Neural crest cell (in vitro differentiated cells): ENCODE data around the gene GOLGA1. TPM values are rescaled to one million over a fixed set of nuclear protein-coding genes. Genes with fewer than 3 reads are reported as not detected.

Experiments
- DNase-seq: peaks from one replicate; pipeline ENCODE4 v3.0.0; 2021; ENCODE audit warnings: low read depth, mixed read lengths, low spot score
- H3K27ac Mint-ChIP-seq: one replicate; pipeline ENCODE4 v1.8.0; 2021; ENCODE audit warnings: mild to moderate bottlenecking, mixed read lengths; ENCODE audit not compliant: unreplicated experiment
- H3K27me3 Mint-ChIP-seq: 2 replicates; pipeline ENCODE4 v1.8.0; 2021; ENCODE audit warnings: low read depth, mild to moderate bottlenecking, mixed read lengths
- H3K36me3 Mint-ChIP-seq: 2 replicates; pipeline ENCODE4 v1.8.0; 2021; ENCODE audit warnings: low read depth, mild to moderate bottlenecking, mixed read lengths
- H3K4me1 Mint-ChIP-seq: 2 replicates; pipeline ENCODE4 v1.8.0; 2021; ENCODE audit warnings: mixed read lengths
- H3K4me3 Mint-ChIP-seq: one replicate; pipeline ENCODE4 v1.8.0; 2021; ENCODE audit warnings: mild to moderate bottlenecking, mixed read lengths
- H3K9me3 Mint-ChIP-seq: 2 replicates; pipeline ENCODE4 v1.8.0; 2021; ENCODE audit warnings: mixed read lengths
- total RNA-seq: library from RNA; stranded (reverse); gene quantifications from 2 replicates; pipeline ENCODE4 v1.2.1, GENCODE V29; 2021
- TF ChIP-seq, protein P1 (sequence below): fragments of 200-600 bp; sonication (generic); conservative IDR thresholded peaks from 2 replicates; pipeline ENCODE4 v1.5.0; 2021; ENCODE audit warnings: antibody characterized with exemption, mild to moderate bottlenecking

The GOLGA1 gene
- total RNA-seq, 1 donor from 2014 or later: 15.9 TPM

DNA sequence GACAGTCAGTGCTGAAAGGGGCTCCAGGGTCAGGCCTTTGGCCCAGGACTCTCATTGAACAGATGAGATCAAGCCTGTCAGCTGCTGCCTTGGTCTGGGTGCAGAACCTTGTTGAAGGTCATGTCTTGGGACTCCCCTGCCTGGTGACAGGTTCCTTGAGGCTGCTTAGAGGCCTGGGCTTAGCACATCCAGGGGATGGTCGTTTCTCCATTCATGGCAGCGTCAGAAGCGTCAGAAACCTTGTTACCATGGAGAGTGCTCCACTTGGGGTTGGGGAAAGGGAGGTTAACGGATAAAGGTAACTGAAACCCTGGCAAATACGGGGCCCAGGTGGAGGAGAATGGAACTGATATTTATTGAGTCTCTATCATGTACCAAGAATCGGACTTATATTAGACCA, 70.2 kb downstream of the GOLGA1 start:
- Mint-ChIP-seq H3K4me3 (peak overlapping the region; percentile 92), H3K27ac (no peak overlapping the region), H3K36me3 (peaks cover 6% of the 10 kb centered on the region), H3K9me3 (no peaks in the 10 kb centered on the region), H3K27me3 (no peaks in the 10 kb centered on the region), H3K4me1 (peaks cover 33% of the 10 kb centered on the region)
- DNase-seq: no peak
- TF ChIP-seq, protein P1, sequence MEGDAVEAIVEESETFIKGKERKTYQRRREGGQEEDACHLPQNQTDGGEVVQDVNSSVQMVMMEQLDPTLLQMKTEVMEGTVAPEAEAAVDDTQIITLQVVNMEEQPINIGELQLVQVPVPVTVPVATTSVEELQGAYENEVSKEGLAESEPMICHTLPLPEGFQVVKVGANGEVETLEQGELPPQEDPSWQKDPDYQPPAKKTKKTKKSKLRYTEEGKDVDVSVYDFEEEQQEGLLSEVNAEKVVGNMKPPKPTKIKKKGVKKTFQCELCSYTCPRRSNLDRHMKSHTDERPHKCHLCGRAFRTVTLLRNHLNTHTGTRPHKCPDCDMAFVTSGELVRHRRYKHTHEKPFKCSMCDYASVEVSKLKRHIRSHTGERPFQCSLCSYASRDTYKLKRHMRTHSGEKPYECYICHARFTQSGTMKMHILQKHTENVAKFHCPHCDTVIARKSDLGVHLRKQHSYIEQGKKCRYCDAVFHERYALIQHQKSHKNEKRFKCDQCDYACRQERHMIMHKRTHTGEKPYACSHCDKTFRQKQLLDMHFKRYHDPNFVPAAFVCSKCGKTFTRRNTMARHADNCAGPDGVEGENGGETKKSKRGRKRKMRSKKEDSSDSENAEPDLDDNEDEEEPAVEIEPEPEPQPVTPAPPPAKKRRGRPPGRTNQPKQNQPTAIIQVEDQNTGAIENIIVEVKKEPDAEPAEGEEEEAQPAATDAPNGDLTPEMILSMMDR: no peak

DNA sequence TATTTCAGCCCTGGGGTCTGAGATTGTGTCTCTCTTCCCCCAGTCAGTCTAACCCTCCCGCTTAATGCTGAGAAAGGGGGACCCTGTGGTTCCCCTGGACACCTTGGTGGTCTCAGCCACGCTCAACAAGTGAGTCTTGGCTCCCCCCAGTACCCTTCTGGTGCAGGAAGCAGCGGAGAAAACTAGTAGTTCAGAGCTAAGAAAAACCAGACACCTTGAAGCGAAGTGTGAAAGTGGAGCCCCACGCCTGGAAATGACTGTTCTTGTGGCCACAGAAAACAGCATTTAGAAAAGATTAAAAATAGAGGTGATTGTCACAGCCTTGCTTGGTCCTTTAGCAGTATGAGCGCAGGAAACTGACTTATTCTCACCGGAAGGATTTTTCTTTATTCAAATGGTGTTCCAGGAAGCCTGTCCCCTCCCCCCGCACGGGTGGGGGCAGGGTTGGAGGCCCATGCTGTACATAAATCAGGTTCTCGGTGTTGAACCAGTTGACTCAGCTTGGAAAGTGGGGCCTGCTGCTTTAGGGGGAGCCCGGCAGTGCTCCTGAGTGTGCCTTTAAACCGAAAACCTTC, 70.8 kb downstream of the GOLGA1 start:
- Mint-ChIP-seq H3K27ac (peak overlapping the region; percentile 12), H3K27me3 (no peaks in the 10 kb centered on the region), H3K36me3 (peaks cover 6% of the 10 kb centered on the region), H3K9me3 (no peaks in the 10 kb centered on the region), H3K4me1 (peaks cover 33% of the 10 kb centered on the region), H3K4me3 (peak overlapping the region; percentile 92)
- TF ChIP-seq, protein P1: no peak
- no peak for DNase-seq

DNA sequence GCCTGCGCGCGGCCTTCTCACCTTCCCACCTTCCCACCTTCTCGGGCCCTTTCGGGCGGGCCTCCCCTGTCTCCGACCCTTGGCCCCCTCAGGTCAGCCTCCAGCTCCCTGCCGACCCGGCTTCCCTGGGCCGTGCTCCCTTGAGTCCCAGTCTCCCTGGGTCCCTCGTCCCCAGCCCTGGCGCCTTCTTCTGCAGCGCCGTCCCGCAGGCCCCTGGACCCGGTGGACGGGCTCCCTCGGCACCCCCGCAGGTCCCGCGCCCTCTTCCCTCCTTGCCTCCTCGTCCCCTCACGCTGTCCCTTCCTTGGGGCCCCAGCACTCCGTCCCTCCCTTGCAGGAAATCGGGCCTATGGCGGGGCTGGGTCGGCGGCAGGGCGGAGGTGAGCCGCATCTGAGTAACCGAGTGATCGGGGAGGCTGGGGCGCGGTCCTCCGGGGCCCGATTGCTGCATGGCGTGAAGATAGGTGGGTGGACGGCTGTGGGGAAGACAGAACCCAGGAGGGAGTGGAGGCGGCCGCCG, 71.4 kb downstream of the GOLGA1 start:
- no peak overlapping the region for H3K27ac Mint-ChIP-seq
- peaks cover under 1% of the 10 kb centered on the region for H3K36me3 Mint-ChIP-seq
- peak overlapping the region; percentile 92 for H3K4me3 Mint-ChIP-seq
- no peaks in the 10 kb centered on the region for H3K9me3 Mint-ChIP-seq
- peaks cover 33% of the 10 kb centered on the region for H3K4me1 Mint-ChIP-seq
- no peaks in the 10 kb centered on the region for H3K27me3 Mint-ChIP-seq
- TF ChIP-seq, protein P1: no peak
- no peak for DNase-seq

DNA sequence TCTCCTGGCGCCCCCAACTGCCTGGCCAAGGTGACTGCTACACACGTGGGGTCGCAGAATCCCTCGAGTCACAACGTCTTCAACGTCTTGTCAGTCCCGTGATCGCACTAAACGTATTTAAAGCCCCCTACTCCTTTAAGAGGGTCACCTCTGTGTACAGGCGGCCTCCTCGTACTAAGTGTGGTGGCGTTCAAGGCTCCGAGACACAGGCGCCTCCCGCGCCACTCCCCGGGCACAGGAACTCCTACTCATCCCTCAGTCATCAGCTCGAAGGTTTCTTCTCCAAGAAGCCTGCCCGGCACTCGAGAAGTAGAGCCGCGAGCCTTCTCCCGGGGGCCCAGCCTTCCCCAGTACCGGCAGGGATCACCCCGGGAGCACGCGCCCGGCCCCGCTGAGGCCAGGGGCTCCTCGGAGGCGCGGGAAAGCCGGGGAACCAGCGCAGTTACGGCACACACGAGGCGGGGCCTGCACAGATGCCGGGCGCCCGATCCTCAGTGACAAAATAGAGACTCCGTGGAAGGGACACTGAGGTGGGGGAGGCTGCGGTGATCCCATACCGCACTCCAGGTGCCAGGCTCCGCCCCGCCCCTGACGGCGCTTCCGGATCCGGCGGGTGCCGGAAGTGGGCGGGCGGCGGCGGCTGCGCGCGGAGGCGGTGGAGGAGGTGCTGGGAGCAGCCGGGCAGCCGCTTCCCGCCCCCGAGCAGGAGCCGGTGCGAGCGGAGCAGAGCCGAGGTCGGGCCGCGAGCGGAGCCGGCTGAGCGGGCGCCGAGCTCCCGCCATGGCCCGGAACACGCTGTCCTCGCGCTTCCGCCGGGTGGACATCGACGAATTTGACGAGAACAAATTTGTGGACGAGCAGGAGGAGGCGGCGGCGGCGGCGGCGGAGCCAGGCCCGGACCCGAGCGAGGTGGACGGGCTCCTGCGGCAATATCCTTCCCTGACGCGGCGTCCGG, 72.1 kb downstream of the GOLGA1 start:
- Mint-ChIP-seq H3K27me3 (no peaks in the 10 kb centered on the region), H3K9me3 (no peaks in the 10 kb centered on the region), H3K4me1 (peaks cover 34% of the 10 kb centered on the region), H3K27ac (peak overlapping the region; percentile 91), H3K4me3 (peak overlapping the region; percentile 92), H3K36me3 (no peaks in the 10 kb centered on the region)
- TF ChIP-seq, protein P1: no peak
- DNase-seq: peak; percentile 73

DNA sequence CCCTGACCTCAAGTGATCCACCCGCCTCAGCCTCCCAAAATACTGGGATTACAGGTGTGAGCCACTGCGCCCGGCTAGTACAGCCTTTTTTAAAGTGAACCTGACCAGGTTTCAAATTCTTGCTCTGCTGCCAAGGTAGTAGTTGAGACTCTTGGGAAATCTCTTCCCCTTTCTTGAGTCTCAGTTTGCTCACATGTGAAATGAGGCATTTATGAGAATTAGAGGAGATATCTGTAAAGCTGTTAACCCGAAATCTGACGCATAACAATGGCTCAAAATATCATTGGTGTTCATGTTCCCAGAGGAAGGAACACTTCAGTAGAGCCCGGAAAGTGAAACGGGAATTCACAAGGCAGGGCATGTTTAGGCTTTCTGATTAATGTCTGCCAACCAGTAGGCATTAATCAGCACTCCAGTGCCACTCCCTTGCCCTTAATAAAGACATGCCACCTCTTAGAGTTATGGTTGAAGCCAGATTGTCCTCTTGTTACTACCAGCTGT, 77.5 kb downstream of the GOLGA1 start:
- TF ChIP-seq, protein P1: no peak
- H3K27ac Mint-ChIP-seq: no peak overlapping the region
- no peaks in the 10 kb centered on the region for H3K27me3 Mint-ChIP-seq
- no peak for DNase-seq
- peaks cover 17% of the 10 kb centered on the region for H3K36me3 Mint-ChIP-seq
- H3K4me1 Mint-ChIP-seq: peaks cover 44% of the 10 kb centered on the region
- peak overlapping the region; percentile 87 for H3K4me3 Mint-ChIP-seq
- H3K9me3 Mint-ChIP-seq: no peaks in the 10 kb centered on the region
